ENCODE results near the gene CDCA7. TPM values are rescaled to one million over a fixed set of nuclear protein-coding genes. Genes with fewer than 3 reads are reported as not detected.
"Not testable (repeated sequence)": the region's sequence is repeated elsewhere in the genome, so short reads cannot be mapped to it uniquely, and the experiment has no call there.

The CDCA7 gene
- 5.1 and 7.1 TPM in 2 replicates for total RNA-seq
- long read RNA-seq, transcript CDCA7-202 (9 exons, 2,500 nt) = major isoform, 6 of 19 reads
- long read RNA-seq, partial matches to known transcripts = 5 of 19 reads
- long read RNA-seq, other reads (novel, unspliced or antisense) = 2 of 19 reads

GRCh38 chr2:173354582-173355131, at the start of gene CDCA7:
CDCA7 (plus strand) TSS chr2:173354872; CDS start chr2:173354964, 92 bp downstream.
- Mint-ChIP-seq H3K27ac (ENCODE audit: unreplicated experiment) (peak within 1 kb of the TSS; percentile 87), H3K36me3 (ENCODE audit: unreplicated experiment) (no peaks in the 10 kb centered on the region), H3K4me3 (ENCODE audit: unreplicated experiment) (peak within 1 kb of the TSS; percentile 86), H3K4me1 (ENCODE audit: unreplicated experiment) (peaks cover 14% of the 10 kb centered on the region), H3K27me3 (ENCODE audit: unreplicated experiment) (peaks cover 7% of the 10 kb centered on the region), H3K9me3 (ENCODE audit: unreplicated experiment) (no peaks in the 10 kb centered on the region)
- peak; percentile 90 for DNase-seq (ENCODE audit: extremely low spot score, unreplicated experiment)
- TF ChIP-seq CTCF (IDR thresholded peaks at IDR 0.05) = peak; percentile 14

GRCh38 chr2:173305303-173305702, 49.4 kb upstream of the CDCA7 start:
- Mint-ChIP-seq H3K9me3 (ENCODE audit: unreplicated experiment) (peaks cover 18% of the 10 kb centered on the region), H3K27ac (ENCODE audit: unreplicated experiment) (no peak overlapping the region), H3K27me3 (ENCODE audit: unreplicated experiment) (peaks cover 13% of the 10 kb centered on the region), H3K36me3 (ENCODE audit: unreplicated experiment) (peaks cover 2% of the 10 kb centered on the region), H3K4me1 (ENCODE audit: unreplicated experiment) (no peaks in the 10 kb centered on the region), H3K4me3 (ENCODE audit: unreplicated experiment) (no peak overlapping the region)
- TF ChIP-seq CTCF (IDR thresholded peaks at IDR 0.05) = no peak
- DNase-seq (ENCODE audit: extremely low spot score, unreplicated experiment) = no peak

- no peak overlapping the region for H3K4me3 Mint-ChIP-seq (ENCODE audit: unreplicated experiment)
- no peak overlapping the region for H3K27ac Mint-ChIP-seq (ENCODE audit: unreplicated experiment)
- no peak for DNase-seq (ENCODE audit: extremely low spot score, unreplicated experiment)
- H3K9me3 Mint-ChIP-seq (ENCODE audit: unreplicated experiment) = peaks cover 5% of the 10 kb centered on the region
- peaks cover 13% of the 10 kb centered on the region for H3K27me3 Mint-ChIP-seq (ENCODE audit: unreplicated experiment)
- no peaks in the 10 kb centered on the region for H3K4me1 Mint-ChIP-seq (ENCODE audit: unreplicated experiment)
- TF ChIP-seq CTCF (IDR thresholded peaks at IDR 0.05) = no peak
- H3K36me3 Mint-ChIP-seq (ENCODE audit: unreplicated experiment) = peaks cover 2% of the 10 kb centered on the region
Measured at GRCh38 chr2:173307293-173307692, 47.4 kb upstream of the CDCA7 start.

GRCh38 chr2:173309370-173309769, 45.3 kb upstream of the CDCA7 start:
- not testable (repeated sequence) for H3K9me3 Mint-ChIP-seq (ENCODE audit: unreplicated experiment); H3K36me3 Mint-ChIP-seq (ENCODE audit: unreplicated experiment); H3K4me3 Mint-ChIP-seq (ENCODE audit: unreplicated experiment); H3K27ac Mint-ChIP-seq (ENCODE audit: unreplicated experiment); DNase-seq (ENCODE audit: extremely low spot score, unreplicated experiment); H3K4me1 Mint-ChIP-seq (ENCODE audit: unreplicated experiment)
- H3K27me3 Mint-ChIP-seq (ENCODE audit: unreplicated experiment) = peaks cover 13% of the 10 kb centered on the region

GRCh38 chr2:173311844-173312606, 42.6 kb upstream of the CDCA7 start:
- H3K27me3 Mint-ChIP-seq (ENCODE audit: unreplicated experiment) = peaks cover 5% of the 10 kb centered on the region
- no peak for TF ChIP-seq CTCF (IDR thresholded peaks at IDR 0.05)
- peaks cover 10% of the 10 kb centered on the region for H3K9me3 Mint-ChIP-seq (ENCODE audit: unreplicated experiment)
- no peak overlapping the region for H3K27ac Mint-ChIP-seq (ENCODE audit: unreplicated experiment)
- H3K4me1 Mint-ChIP-seq (ENCODE audit: unreplicated experiment) = no peaks in the 10 kb centered on the region
- no peak overlapping the region for H3K4me3 Mint-ChIP-seq (ENCODE audit: unreplicated experiment)
- DNase-seq (ENCODE audit: extremely low spot score, unreplicated experiment) = no peak
- no peaks in the 10 kb centered on the region for H3K36me3 Mint-ChIP-seq (ENCODE audit: unreplicated experiment)
